ENCODE measurements around the gene BCL2L1.
"Not testable (repeated sequence)": the region's sequence is repeated elsewhere in the genome, so short reads cannot be mapped to it uniquely, and the experiment has no call there.

The BCL2L1 gene

DNA sequence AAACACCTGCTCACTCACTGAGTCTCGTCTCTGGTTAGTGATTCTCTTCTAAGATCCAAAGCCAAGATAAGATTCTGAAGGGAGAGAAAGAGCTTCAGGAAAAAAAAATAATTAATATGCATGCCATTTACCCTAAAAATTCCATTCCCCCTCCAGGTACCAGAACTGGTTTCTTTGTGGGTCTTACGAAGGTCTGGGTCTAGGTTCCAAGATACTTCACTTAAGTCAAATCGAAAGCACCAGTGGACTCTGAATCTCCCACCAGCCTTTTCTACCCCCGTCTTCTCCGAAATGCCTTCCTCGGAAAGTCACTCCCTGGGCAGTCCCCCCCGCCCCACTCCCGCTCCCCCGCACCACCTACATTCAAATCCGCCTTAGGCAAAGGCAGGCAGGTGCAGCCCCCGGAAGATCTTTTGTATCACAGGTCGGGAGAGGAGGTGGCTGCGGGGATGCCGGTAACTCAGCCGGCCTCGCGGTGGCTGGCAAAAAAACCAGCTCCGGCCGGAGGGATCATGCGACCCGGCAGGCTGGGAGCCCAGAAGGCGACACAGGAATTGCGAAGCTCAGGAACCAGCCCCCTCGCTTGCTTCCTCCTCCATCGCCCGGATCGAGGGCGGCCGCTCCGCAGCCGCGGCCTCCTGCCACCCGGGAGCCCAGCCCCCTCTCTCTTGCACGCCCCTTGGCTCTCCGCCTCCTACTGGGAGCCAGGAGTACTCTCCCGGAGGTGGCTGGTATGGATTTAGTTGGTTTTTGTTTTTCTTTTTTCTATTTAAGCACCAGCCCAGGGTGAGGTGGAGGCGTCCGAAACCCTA lies at the start of gene BCL2L1:
BCL2L1 (minus strand) TSS at position 612 of the 812 bp plus-strand sequence. CDS start 650 bp downstream, outside the sequence.
- peak; percentile 23 for DNase-seq (ENCODE audit: low read depth)

DNA sequence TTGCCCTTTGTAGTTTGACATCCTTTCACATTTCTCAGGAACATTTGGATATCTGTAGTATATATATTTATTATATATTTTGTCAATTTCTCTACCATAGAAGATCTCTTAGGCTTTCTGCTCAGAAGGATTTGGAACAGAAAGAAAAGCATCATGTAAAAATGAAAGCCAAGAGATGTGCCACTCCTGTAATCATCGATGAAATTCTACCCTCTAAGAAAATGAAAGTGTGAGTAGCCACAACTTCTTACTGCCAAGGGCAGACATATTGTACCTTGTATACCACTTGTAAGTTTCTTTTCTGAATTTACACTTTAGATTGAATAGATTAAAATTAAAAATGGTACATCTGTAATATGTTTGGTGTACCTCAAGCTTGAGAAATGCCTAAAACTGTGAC lies 47.6 kb upstream of the BCL2L1 start:
- DNase-seq (ENCODE audit: low read depth), result no peak

DNA sequence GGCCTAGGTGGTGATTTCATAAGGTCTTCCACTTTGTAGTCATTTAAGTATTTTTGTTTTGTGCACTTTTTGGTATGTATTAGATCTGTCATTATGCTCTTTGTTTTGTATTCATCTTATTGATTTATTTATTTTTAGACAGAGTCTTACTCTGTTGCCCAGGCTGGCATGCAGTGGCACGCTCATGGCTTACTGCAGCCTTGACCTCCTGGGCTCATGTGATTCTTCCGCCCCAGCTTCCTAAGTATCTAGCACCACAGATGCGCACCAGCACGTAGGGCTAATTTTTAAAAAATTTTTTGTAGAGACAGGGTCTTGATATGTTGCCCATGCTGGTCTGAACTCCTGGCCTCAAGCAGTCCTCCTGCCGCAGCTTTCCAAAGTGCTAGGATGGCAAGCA lies 47.0 kb upstream of the BCL2L1 start:
- no peak for DNase-seq (ENCODE audit: low read depth)

GRCh38 chr20:31767805-31768204 lies 45.1 kb upstream of the BCL2L1 start:
- no peak for DNase-seq (ENCODE audit: low read depth)

DNA sequence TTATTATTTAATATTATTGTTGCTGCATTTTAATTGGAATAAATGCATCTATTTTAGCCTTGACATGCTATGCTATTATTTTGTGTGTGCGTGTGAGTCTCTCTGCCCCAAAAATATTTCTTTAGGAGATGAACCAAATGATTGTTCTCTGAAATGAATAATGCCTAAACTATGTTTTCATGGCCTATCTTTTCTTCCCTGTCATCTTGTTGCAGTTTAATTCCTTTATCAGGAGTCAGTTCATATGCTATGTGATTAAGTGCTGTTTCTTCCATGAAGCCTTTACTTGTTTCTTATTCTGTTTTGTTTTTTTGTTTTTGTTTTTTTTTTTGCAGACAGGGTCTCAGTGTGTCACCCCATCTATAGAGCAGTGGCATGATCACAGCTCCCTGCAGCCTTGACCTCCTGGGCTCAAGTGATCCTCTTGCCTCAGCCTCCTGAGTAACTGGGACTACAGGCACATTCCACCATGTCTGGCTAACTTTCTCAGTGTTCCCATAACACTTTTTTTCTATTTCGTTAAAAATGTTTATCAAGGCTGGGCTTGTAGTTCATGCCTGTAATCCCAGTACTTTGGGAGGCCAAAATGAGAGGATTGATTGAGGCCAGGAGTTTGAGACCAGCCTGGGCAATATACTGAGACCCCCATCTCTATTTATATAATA lies 42.1 kb upstream of the BCL2L1 start:
- no peak for DNase-seq (ENCODE audit: low read depth)

DNA sequence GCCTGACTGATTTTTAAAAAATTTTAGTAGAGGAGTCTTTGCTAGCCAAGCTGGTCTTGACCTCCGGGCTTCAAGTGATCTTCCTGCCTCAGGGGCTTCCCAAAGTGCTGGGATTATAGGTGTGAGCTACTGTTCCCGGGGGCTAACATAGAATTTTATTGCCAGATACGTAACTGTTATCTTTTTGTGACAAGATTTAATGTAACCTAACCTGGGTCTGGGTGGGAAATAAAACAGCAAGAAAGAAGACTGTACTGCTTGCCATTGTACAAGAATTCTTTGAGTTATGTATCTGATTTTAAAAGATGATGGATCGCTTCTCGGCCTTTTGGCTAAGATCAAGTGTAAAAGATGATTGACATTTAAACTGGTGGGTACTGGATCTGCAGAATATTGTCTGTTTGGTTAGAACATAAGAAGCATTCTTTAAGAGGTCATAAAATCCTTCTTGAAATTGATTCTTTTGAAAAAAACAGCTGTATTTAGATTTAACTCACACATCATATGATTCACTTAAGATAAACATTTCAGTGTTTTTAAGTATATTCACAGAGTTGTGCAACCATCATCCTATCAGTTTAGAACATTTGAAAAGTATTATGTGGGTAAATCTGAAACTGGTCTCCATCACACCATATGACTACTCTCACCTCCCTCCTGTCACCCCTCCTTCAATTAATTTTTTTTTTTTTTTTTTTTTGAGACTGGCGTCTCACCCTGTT lies 38.0 kb upstream of the BCL2L1 start:
- DNase-seq (ENCODE audit: low read depth), result no peak

GRCh38 chr20:31759836-31760518 lies 37.3 kb upstream of the BCL2L1 start:
- no peak for DNase-seq (ENCODE audit: low read depth)

GRCh38 chr20:31758991-31759390 lies 36.3 kb upstream of the BCL2L1 start:
- DNase-seq (ENCODE audit: low read depth), result no peak

DNA sequence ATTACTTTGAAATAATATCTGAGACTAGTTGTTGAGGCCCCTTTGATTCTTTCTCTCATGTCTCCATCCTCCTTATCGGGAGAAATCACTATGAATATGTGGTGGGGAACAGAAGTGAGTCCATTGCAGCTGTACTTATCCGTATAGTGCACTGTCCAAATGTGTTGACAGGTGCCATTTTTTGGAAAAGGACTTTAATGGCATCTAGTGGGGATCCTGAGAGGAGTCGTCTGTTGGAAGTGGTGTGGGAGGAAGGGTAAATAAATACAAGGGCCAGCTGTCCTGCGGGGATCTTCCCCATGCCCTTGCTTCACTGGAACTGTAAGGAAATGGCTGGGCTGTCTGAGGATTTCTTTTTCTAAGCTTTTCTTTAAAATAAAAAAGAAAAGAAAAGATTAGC lies 35.9 kb upstream of the BCL2L1 start:
- DNase-seq (ENCODE audit: low read depth), result no peak

DNA sequence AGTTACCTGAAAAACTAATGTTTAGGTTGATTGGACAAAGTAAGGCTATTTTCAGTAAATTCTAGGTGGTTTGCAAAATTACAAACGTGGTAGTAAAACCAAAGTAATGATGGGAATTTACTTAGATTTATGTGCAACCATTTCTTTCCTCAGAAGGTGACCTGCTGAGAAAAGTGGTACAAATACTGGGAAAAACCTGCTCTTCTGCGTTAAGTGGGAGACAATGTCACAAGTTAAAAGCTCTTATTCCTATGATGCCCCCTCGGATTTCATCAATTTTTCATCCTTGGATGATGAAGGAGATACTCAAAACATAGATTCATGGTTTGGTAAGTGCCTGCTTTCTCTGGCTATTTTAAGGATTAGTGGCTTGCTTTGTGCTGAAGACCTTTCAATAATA lies 34.6 kb upstream of the BCL2L1 start:
- no peak for DNase-seq (ENCODE audit: low read depth)

- DNase-seq (ENCODE audit: low read depth), result no peak
Measured at GRCh38 chr20:31751126-31751525, 28.5 kb upstream of the BCL2L1 start.

- DNase-seq (ENCODE audit: low read depth), result no peak
Measured at GRCh38 chr20:31749223-31749622, 26.6 kb upstream of the BCL2L1 start.

DNA sequence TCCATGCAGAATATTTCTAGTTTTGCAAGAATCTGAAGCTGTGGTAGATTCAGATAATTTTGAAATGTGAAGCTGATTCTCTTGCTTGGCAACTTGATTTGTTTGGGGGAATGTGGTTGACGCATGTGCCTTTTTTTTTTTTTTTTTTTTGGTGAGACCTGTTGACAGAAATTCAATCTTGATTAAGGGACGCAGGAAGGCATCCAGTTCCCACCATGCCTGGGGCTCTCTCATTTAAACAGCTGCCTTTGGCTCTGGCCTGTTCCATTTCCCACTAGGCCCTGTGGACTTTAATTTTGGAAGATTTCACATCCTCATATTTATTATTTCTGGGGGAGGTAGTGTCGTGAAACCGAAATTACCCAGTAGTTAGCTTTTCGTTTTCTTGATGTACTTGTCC lies 25.0 kb upstream of the BCL2L1 start:
- DNase-seq (ENCODE audit: low read depth), result no peak

DNA sequence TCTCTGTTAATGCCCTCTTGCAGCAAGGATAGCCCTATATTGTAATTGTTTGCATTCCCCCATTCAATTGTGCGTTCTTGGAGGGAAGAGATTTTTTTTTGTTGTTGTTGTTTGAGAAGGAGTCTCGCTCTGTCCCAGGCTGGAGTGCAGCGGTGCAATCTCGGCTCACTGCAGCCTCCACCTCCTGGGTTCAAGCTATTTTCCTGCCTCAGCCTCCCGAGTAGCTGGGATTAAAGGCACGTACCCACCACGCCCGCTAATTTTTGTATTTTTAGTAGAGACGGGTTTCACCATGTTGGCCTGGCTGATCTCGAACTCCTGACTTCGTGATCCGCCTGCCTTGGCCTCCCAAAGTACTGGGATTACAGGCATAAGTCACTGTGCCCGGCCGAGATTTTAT lies 24.4 kb upstream of the BCL2L1 start:
- not testable (repeated sequence) for DNase-seq (ENCODE audit: low read depth)

GRCh38 chr20:31746068-31746878 lies 23.6 kb upstream of the BCL2L1 start:
- DNase-seq (ENCODE audit: low read depth), result no peak

GRCh38 chr20:31740656-31741323 lies 18.1 kb upstream of the BCL2L1 start:
- DNase-seq (ENCODE audit: low read depth), result no peak

DNA sequence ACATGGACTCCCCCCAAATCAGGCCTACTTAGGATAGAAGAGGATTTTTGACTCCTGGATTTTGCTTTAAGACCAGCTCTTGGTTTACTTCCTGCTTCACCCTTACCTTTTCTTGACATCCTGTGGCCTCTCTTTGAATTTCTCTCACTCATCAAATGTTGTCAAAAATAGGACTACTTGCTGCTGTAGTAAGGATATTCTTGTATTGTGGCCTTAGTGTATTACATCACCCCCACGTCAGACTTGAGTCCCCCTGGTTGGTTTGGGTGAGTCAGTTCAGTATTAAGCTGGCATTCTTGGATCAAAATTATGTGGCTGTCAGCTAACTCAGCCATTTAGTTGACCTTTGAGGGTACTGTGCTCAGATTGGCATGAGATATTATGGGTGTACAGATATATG lies 17.5 kb upstream of the BCL2L1 start:
- no peak for DNase-seq (ENCODE audit: low read depth)

GRCh38 chr20:31739550-31739977 lies 16.9 kb upstream of the BCL2L1 start:
- DNase-seq (ENCODE audit: low read depth), result no peak

- DNase-seq (ENCODE audit: low read depth), result peak; percentile 72
Measured at GRCh38 chr20:31738729-31739549, 16.3 kb upstream of the BCL2L1 start, which contains the start of gene TPX2. Gene TPX2, plus strand, starts transcription at chr20:31739290. Its CDS starts 18,187 bp downstream, at chr20:31757477.

DNA sequence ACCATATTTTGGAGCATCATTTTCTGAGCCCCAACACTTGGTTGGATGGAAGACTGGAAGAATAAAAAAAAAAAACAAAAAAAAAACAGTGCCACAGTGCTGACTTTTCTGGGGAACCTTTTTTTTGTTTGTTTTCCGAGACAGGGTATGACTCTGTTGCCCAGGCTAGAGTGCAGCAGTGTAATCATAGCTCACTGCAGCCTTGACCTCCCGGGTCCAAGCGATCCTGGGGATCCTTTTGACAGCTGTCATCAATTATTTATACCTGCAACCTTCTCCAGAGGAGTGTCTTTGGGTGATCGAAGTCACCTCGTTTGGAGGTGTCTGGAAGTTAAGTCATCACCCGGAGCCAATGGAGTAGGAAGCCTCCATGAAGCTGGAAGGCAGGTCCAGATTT lies 8.7 kb upstream of the BCL2L1 start:
- DNase-seq (ENCODE audit: low read depth), result no peak
